WTC11 (cell line): ENCODE data around the gene GPX1.
"Not testable (repeated sequence)": the region's sequence is repeated elsewhere in the genome, so short reads cannot be mapped to it uniquely, and the experiment has no call there.

ENCODE experiments used
- CREM ChIP-seq: sonication (generic); formaldehyde crosslinking; IDR thresholded peaks from 2 replicates; pipeline ENCODE4 v1.8.1; 2022; ENCODE audit warnings: mild to moderate bottlenecking, missing genetic modification reagents, moderate library complexity
- ELF4 ChIP-seq: sonication (generic); formaldehyde crosslinking; IDR thresholded peaks from 2 replicates; pipeline ENCODE4 v1.8.1; 2022; ENCODE audit warnings: low read depth, mild to moderate bottlenecking, moderate library complexity, missing genetic modification reagents
- ESRRA ChIP-seq: sonication (generic); formaldehyde crosslinking; IDR thresholded peaks from 2 replicates; pipeline ENCODE4 v1.8.1; 2022; ENCODE audit warnings: mild to moderate bottlenecking, missing genetic modification reagents, borderline replicate concordance
- HMGXB4 ChIP-seq: sonication (generic); formaldehyde crosslinking; IDR thresholded peaks from 2 replicates; pipeline ENCODE4 v1.8.1; 2023; ENCODE audit warnings: mild to moderate bottlenecking, moderate library complexity, missing genetic modification reagents
- JUN ChIP-seq: sonication (generic); formaldehyde crosslinking; IDR thresholded peaks from 2 replicates; pipeline ENCODE4 v1.8.0; 2023; ENCODE audit warnings: mild to moderate bottlenecking, missing genetic modification reagents
- NR3C1 ChIP-seq: sonication (generic); formaldehyde crosslinking; conservative IDR thresholded peaks from 2 replicates; pipeline ENCODE4 v1.8.1; 2023; ENCODE audit warnings: low read depth, mild to moderate bottlenecking, missing genetic modification reagents
- TEAD4 ChIP-seq: sonication (generic); formaldehyde crosslinking; IDR thresholded peaks from 2 replicates; pipeline ENCODE4 v1.8.0; 2022; ENCODE audit warnings: mild to moderate bottlenecking, missing genetic modification reagents
- ZBTB21 ChIP-seq: sonication (generic); formaldehyde crosslinking; IDR thresholded peaks from 2 replicates; pipeline ENCODE4 v1.8.1; 2023; ENCODE audit warnings: mild to moderate bottlenecking, missing genetic modification reagents, borderline replicate concordance
- ZNF121 ChIP-seq: sonication (generic); formaldehyde crosslinking; IDR thresholded peaks from 2 replicates; pipeline ENCODE4 v1.8.0; 2023; ENCODE audit warnings: missing genetic modification reagents
- ZNF232 ChIP-seq: sonication (generic); formaldehyde crosslinking; IDR thresholded peaks from 2 replicates; pipeline ENCODE4 v1.8.0; 2022; ENCODE audit warnings: mild to moderate bottlenecking, missing genetic modification reagents
- TF ChIP-seq, protein P1 (sequence below): fragments of 200-600 bp; IDR thresholded peaks from 2 replicates; pipeline ENCODE4 v1.8.0; 2022; ENCODE audit warnings: antibody characterized with exemption
- TF ChIP-seq, protein P2 (sequence below): sonication (generic); formaldehyde crosslinking; IDR thresholded peaks from 2 replicates; pipeline ENCODE4 v1.8.1; 2022; ENCODE audit warnings: low read depth, mild to moderate bottlenecking, moderate library complexity, missing genetic modification reagents, borderline replicate concordance
- TF ChIP-seq, protein P3 (sequence below): sonication (generic); formaldehyde crosslinking; IDR thresholded peaks from 2 replicates; pipeline ENCODE4 v1.8.1; 2022; ENCODE audit warnings: missing genetic modification reagents, borderline replicate concordance
- TF ChIP-seq, protein P4 (sequence below): sonication (generic); formaldehyde crosslinking; IDR thresholded peaks from 2 replicates; pipeline ENCODE4 v1.8.0; 2022; ENCODE audit warnings: mild to moderate bottlenecking, missing genetic modification reagents

- TF ChIP-seq ZNF121 (CRISPR knock-in tag); ZNF232 (CRISPR knock-in tag); ESRRA (CRISPR knock-in tag); ELF4 (CRISPR knock-in tag); TEAD4; JUN; NR3C1 (CRISPR knock-in tag); ZBTB21; CREM: not testable (repeated sequence)
- TF ChIP-seq, protein P1, sequence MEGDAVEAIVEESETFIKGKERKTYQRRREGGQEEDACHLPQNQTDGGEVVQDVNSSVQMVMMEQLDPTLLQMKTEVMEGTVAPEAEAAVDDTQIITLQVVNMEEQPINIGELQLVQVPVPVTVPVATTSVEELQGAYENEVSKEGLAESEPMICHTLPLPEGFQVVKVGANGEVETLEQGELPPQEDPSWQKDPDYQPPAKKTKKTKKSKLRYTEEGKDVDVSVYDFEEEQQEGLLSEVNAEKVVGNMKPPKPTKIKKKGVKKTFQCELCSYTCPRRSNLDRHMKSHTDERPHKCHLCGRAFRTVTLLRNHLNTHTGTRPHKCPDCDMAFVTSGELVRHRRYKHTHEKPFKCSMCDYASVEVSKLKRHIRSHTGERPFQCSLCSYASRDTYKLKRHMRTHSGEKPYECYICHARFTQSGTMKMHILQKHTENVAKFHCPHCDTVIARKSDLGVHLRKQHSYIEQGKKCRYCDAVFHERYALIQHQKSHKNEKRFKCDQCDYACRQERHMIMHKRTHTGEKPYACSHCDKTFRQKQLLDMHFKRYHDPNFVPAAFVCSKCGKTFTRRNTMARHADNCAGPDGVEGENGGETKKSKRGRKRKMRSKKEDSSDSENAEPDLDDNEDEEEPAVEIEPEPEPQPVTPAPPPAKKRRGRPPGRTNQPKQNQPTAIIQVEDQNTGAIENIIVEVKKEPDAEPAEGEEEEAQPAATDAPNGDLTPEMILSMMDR, result not testable (repeated sequence)
- TF ChIP-seq, protein P2, sequence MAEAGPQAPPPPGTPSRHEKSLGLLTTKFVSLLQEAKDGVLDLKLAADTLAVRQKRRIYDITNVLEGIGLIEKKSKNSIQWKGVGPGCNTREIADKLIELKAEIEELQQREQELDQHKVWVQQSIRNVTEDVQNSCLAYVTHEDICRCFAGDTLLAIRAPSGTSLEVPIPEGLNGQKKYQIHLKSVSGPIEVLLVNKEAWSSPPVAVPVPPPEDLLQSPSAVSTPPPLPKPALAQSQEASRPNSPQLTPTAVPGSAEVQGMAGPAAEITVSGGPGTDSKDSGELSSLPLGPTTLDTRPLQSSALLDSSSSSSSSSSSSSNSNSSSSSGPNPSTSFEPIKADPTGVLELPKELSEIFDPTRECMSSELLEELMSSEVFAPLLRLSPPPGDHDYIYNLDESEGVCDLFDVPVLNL (CRISPR knock-in tag), result not testable (repeated sequence)
- 0 out of 2 replicates have a peak, but pooled peaks have one; percentile 20 for TF ChIP-seq HMGXB4 (CRISPR knock-in tag)
- TF ChIP-seq, protein P3, sequence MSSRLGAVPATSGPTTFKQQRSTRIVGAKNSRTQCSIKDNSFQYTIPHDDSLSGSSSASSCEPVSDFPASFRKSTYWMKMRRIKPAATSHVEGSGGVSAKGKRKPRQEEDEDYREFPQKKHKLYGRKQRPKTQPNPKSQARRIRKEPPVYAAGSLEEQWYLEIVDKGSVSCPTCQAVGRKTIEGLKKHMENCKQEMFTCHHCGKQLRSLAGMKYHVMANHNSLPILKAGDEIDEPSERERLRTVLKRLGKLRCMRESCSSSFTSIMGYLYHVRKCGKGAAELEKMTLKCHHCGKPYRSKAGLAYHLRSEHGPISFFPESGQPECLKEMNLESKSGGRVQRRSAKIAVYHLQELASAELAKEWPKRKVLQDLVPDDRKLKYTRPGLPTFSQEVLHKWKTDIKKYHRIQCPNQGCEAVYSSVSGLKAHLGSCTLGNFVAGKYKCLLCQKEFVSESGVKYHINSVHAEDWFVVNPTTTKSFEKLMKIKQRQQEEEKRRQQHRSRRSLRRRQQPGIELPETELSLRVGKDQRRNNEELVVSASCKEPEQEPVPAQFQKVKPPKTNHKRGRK (CRISPR knock-in tag), result not testable (repeated sequence)
- TF ChIP-seq, protein P4, sequence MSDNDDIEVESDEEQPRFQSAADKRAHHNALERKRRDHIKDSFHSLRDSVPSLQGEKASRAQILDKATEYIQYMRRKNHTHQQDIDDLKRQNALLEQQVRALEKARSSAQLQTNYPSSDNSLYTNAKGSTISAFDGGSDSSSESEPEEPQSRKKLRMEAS (CRISPR knock-in tag), result not testable (repeated sequence)
Measured at GRCh38 chr3:49357443-49358216, 523 bp downstream of the GPX1 start.
